Measurements from ENCODE around the gene FBXO24.

Gene FBXO24

DNA sequence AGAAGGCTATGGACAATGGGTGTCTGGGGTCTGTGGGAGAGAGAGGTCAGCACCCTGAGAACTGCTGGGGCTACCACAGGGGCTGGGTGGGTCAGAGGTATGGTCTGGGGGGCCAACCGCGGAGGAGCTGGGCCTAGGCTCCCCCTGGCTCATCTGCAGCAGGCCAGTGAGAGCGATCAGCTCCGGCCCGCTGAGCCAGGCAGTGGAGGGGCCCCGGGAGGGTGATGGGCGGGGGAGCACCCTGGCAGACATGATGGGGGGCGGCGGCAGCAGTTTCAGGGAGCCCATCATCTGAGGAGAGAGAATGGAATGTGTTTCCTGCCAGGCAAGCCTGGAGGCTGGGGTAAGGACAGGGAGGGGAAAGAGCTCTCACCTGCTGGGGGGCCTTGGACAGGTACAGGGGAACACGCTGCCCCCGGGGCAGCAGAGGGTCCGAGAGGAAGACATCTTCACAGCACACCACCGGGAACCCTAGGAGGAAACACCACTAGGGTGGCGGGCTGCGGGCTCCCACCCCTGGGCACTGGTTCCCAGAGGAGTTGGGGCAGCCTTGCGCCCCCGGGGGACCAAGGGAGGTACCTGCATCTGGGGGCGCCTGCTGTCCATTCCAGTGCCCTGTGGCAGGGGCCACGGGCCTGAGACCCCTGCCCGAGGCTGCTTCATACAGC, 13.7 kb upstream of the FBXO24 start:
- no peak overlapping the region for H3K4me2 ChIP-seq (ENCODE audit: low read length, poor library complexity, severe bottlenecking)
- no peak overlapping the region for H2BK5ac ChIP-seq (ENCODE audit: low read depth, low read length, poor library complexity, severe bottlenecking)
- no peak overlapping the region for H3K4ac ChIP-seq (ENCODE audit: low read depth in 1 of 2, low read length in 2 of 2)
- H2BK12ac ChIP-seq (ENCODE audit: low read length in 2 of 2), result no peak overlapping the region
- H3K79me1 ChIP-seq (replicated peaks; ENCODE audit: low read length, poor library complexity, severe bottlenecking), result peaks cover 11% of the 10 kb centered on the region
- no peak overlapping the region for H3K27ac ChIP-seq (ENCODE audit: low read length, poor library complexity, severe bottlenecking)
- no peak overlapping the region for H2BK120ac ChIP-seq (ENCODE audit: low read depth, low read length)
- H3K9me3 ChIP-seq (ENCODE audit: control insufficient read depth, low read length), result no peaks in the 10 kb centered on the region
- H3K14ac ChIP-seq (ENCODE audit: low read length in 2 of 2), result no peak overlapping the region
- H4K8ac ChIP-seq (ENCODE audit: low read length), result no peak overlapping the region
- peaks cover 7 to 17% of the 10 kb centered on the region in 2 experiments for H3K27me3 ChIP-seq (ENCODE audit: control insufficient read depth in 1 of 2, insufficient read depth in 1 of 2, low read length in 2 of 2)
- peaks cover 20 to 51% of the 10 kb centered on the region in 2 experiments for H3K36me3 ChIP-seq (ENCODE audit: control insufficient read depth in 1 of 2, insufficient read depth in 2 of 2, low read depth in 1 of 2, low read length in 2 of 2)
- DNase-seq, result no peak
- H3K4me1 ChIP-seq (ENCODE audit: control insufficient read depth, insufficient read depth, low read depth, low read length), result peaks cover 42% of the 10 kb centered on the region
- H3K9ac ChIP-seq (ENCODE audit: low read length), result no peak overlapping the region
- no peak overlapping the region for H2AK5ac ChIP-seq (ENCODE audit: low read length, severe bottlenecking)
- H2BK15ac ChIP-seq (ENCODE audit: low read depth, poor library complexity, severe bottlenecking), result no peak overlapping the region
- H3K23ac ChIP-seq (ENCODE audit: low read length in 2 of 2), result no peak overlapping the region
- H4K91ac ChIP-seq (ENCODE audit: low read length), result no peak overlapping the region
- no peak overlapping the region for H2AFZ ChIP-seq (ENCODE audit: low read depth, low read length)
- H3K18ac ChIP-seq (ENCODE audit: low read depth in 1 of 2, low read length in 2 of 2), result no peak overlapping the region
- WGBS, result 90% methylated on average over 18 of the region's 20 CpGs
- H3K4me3 ChIP-seq (ENCODE audit: insufficient read depth in 1 of 2, low read depth in 1 of 2, low read length in 2 of 2), result no peak overlapping the region

- peaks cover 38% of the 10 kb centered on the region for H3K4me1 ChIP-seq (ENCODE audit: control insufficient read depth, insufficient read depth, low read depth, low read length)
- peaks cover 16% of the 10 kb centered on the region for H3K79me1 ChIP-seq (replicated peaks; ENCODE audit: low read length, poor library complexity, severe bottlenecking)
- H3K23ac ChIP-seq (ENCODE audit: low read length in 2 of 2), result no peak overlapping the region
- no peak overlapping the region for H2BK12ac ChIP-seq (ENCODE audit: low read length in 2 of 2)
- no peak overlapping the region for H2AK5ac ChIP-seq (ENCODE audit: low read length, severe bottlenecking)
- H3K18ac ChIP-seq (ENCODE audit: low read depth in 1 of 2, low read length in 2 of 2), result no peak overlapping the region
- no peaks in the 10 kb centered on the region for H3K9me3 ChIP-seq (ENCODE audit: control insufficient read depth, low read length)
- no peak overlapping the region for H4K8ac ChIP-seq (ENCODE audit: low read length)
- no peak overlapping the region for H2BK120ac ChIP-seq (ENCODE audit: low read depth, low read length)
- no peak overlapping the region for H3K4me3 ChIP-seq (ENCODE audit: insufficient read depth in 1 of 2, low read depth in 1 of 2, low read length in 2 of 2)
- 97% methylated on average over 30 of the region's 30 CpGs for WGBS
- no peak overlapping the region for H3K27ac ChIP-seq (ENCODE audit: low read length, poor library complexity, severe bottlenecking)
- peaks cover 27 to 58% of the 10 kb centered on the region in 2 experiments for H3K36me3 ChIP-seq (ENCODE audit: control insufficient read depth in 1 of 2, insufficient read depth in 2 of 2, low read depth in 1 of 2, low read length in 2 of 2)
- no peak overlapping the region for H3K4ac ChIP-seq (ENCODE audit: low read depth in 1 of 2, low read length in 2 of 2)
- H2AFZ ChIP-seq (ENCODE audit: low read depth, low read length), result no peak overlapping the region
- H3K4me2 ChIP-seq (ENCODE audit: low read length, poor library complexity, severe bottlenecking), result no peak overlapping the region
- DNase-seq, result no peak
- no peak overlapping the region for H2BK15ac ChIP-seq (ENCODE audit: low read depth, poor library complexity, severe bottlenecking)
- H3K9ac ChIP-seq (ENCODE audit: low read length), result no peak overlapping the region
- peak overlapping the region; percentile 52 for H4K91ac ChIP-seq (ENCODE audit: low read length)
- H2BK5ac ChIP-seq (ENCODE audit: low read depth, low read length, poor library complexity, severe bottlenecking), result no peak overlapping the region
- peaks cover 7 to 17% of the 10 kb centered on the region in 2 experiments for H3K27me3 ChIP-seq (ENCODE audit: control insufficient read depth in 1 of 2, insufficient read depth in 1 of 2, low read length in 2 of 2)
- no peak overlapping the region for H3K14ac ChIP-seq (ENCODE audit: low read length in 2 of 2)
Measured at GRCh38 chr7:100572949-100573675, 13.0 kb upstream of the FBXO24 start.

DNA sequence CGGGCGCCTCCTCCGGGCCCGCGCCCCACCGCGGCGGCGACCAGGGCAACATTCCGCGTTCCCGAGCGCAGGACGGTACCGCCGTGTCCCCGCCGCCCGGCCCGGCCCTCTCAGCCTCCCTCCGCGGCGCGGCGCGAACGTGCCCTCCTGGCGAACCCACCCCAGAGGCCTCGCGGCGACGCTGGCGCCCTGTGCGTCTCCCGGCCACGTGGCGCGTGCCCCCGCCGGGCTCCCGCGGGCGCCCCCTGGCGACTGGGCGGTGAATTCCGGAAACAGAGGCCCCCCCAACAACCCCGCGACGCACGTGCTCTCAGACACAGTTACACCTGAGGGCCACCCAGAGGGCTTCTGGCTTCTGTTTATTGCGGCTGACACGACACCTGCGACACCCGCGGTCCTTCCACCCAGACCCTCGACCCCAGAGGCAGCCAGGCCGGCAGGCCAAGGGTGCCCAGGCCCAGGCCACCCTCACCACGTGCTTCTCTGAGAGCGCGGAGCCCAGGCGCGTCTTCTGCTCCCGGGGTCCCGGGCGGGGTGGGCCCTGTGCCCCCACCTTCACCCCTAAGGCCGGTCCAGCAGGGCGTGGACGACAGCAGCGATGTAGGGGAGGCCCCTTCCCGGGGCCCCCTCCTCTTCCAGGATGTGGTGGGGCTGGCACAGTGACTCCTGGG, 12.3 kb upstream of the FBXO24 start, which contains the start of gene SAP25:
Gene SAP25, minus strand, starts transcription at position 210 of the 671 bp plus-strand sequence. Its CDS starts 158 bp downstream, at position 52.
- H2BK15ac ChIP-seq (ENCODE audit: low read depth, poor library complexity, severe bottlenecking), result no peak within 1 kb of the TSS

More for the DNA sequence above, 12.3 kb upstream of the FBXO24 start, which contains the start of gene SAP25:
- Histone ChIP-seq H3K4me3 (ENCODE audit: insufficient read depth in 1 of 2, low read depth in 1 of 2, low read length in 2 of 2) (no peak within 1 kb of the TSS), H3K14ac (ENCODE audit: low read length in 2 of 2) (no peak within 1 kb of the TSS), H2BK120ac (ENCODE audit: low read depth, low read length) (no peak within 1 kb of the TSS), H3K4me2 (ENCODE audit: low read length, poor library complexity, severe bottlenecking) (no peak within 1 kb of the TSS), H3K27ac (ENCODE audit: low read length, poor library complexity, severe bottlenecking) (no peak within 1 kb of the TSS), H3K9ac (ENCODE audit: low read length) (no peak within 1 kb of the TSS), H3K18ac (ENCODE audit: low read depth in 1 of 2, low read length in 2 of 2) (no peak within 1 kb of the TSS), H2AK5ac (ENCODE audit: low read length, severe bottlenecking) (no peak within 1 kb of the TSS), H3K4ac (ENCODE audit: low read depth in 1 of 2, low read length in 2 of 2) (no peak within 1 kb of the TSS), H3K9me3 (ENCODE audit: control insufficient read depth, low read length) (no peaks in the 10 kb centered on the region), H3K27me3 (ENCODE audit: control insufficient read depth in 1 of 2, insufficient read depth in 1 of 2, low read length in 2 of 2) (peaks cover 7 to 17% of the 10 kb centered on the region in 2 experiments), H3K36me3 (ENCODE audit: control insufficient read depth in 1 of 2, insufficient read depth in 2 of 2, low read depth in 1 of 2, low read length in 2 of 2) (peaks cover 34 to 65% of the 10 kb centered on the region in 2 experiments), H2AFZ (ENCODE audit: low read depth, low read length) (no peak within 1 kb of the TSS), H4K91ac (ENCODE audit: low read length) (peak within 1 kb of the TSS; percentile 52), H3K79me1 (replicated peaks; ENCODE audit: low read length, poor library complexity, severe bottlenecking) (peaks cover 23% of the 10 kb centered on the region), H4K8ac (ENCODE audit: low read length) (peak within 1 kb of the TSS; percentile 13), H2BK12ac (ENCODE audit: low read length in 2 of 2) (no peak within 1 kb of the TSS), H3K4me1 (ENCODE audit: control insufficient read depth, insufficient read depth, low read depth, low read length) (peaks cover 38% of the 10 kb centered on the region), H2BK5ac (ENCODE audit: low read depth, low read length, poor library complexity, severe bottlenecking) (no peak within 1 kb of the TSS), H3K23ac (ENCODE audit: low read length in 2 of 2) (no peak within 1 kb of the TSS)
- WGBS, result 92% methylated on average over 70 of the region's 70 CpGs
- DNase-seq, result no peak
